K562 (cell line): ENCODE measurements around the gene RPH3AL. TPM values are rescaled to one million over a fixed set of nuclear protein-coding genes. Genes with fewer than 3 reads are reported as not detected.

Source experiments
- ATAC-seq: fragments of 200-7000 bp; cut with Tn5 transposase; 3 replicates; pipeline ENCODE4 v1.9.1; 2020; ENCODE audit warnings: moderate library complexity
- BruUV-seq: library from RNA; stranded (reverse); fragments of 400-500 nt; replicated peaks from 2 replicates; lab custom pipeline; 2021; lab: Mats Ljungman, UMichigan
- CTCF ChIA-PET: fragments of 300-600 bp; formaldehyde crosslinking; extraction: SDS; loops from one replicate; lab custom pipeline; 2021; ENCODE audit warnings: low intra/inter-chr PET ratio; lab: Yijun Ruan, JAX
- POLR2A ChIA-PET: fragments of 300-600, 350-650 bp; sonication (Branson Sonifier 250); formaldehyde crosslinking; extraction: SDS; loops from one replicate; lab custom pipeline; 2021; ENCODE audit warnings: antibody characterized with exemption, inconsistent platforms; lab: Yijun Ruan, JAX
- DNase-seq, 4 experiments: peaks; one replicate each; pipeline versions ENCODE4 v3.0.0 to v3.0.0-alpha.2; 2011 to 2018; ENCODE audit warnings: low spot score in 3 of 4, mixed read lengths in 3 of 4; ENCODE audit errors: extremely low read depth in 1 of 4
- FAIRE-seq: peaks from 2 replicates; lab custom pipeline; 2011; peaks lifted over from hg19 to GRCh38; lab: Jason Lieb, UNC
- H2AFZ ChIP-seq: 2 replicates; pipeline ENCODE4 v1.6.0; 2011; ENCODE audit warnings: low read depth, low read length, control low read depth, inconsistent platforms
- H3K27ac ChIP-seq: fragments of 200-600 bp; 3 replicates; pipeline ENCODE4 v1.8.0; 2011; ENCODE audit warnings: low read depth, mild to moderate bottlenecking, control low read depth, inconsistent platforms, low read length, moderate library complexity, mixed read lengths; ENCODE audit errors: extremely low read depth
- H3K27me3 ChIP-seq, 2 experiments: fragments of 300-600 bp in 1 of 2; 2 replicates in 1 of 2; 3 replicates in 1 of 2; pipeline versions ENCODE4 v1.6.0 to v1.8.0; 2011; ENCODE audit warnings: inconsistent platforms in 2 of 2, low read length in 2 of 2, mild to moderate bottlenecking in 1 of 2, mixed read lengths in 1 of 2, moderate library complexity in 1 of 2; ENCODE audit not compliant: control insufficient read depth in 2 of 2, insufficient read depth in 2 of 2
- H3K36me3 ChIP-seq: fragments of 300-600 bp; 3 replicates; pipeline ENCODE4 v1.8.0; 2011; ENCODE audit warnings: mild to moderate bottlenecking, low read length, inconsistent platforms; ENCODE audit not compliant: control insufficient read depth, insufficient read depth
- H3K4me1 ChIP-seq, 2 experiments: fragments of 200-600 bp in 1 of 2; replicated peaks in 1 of 2; 2 replicates in 1 of 2; 3 replicates in 1 of 2; pipeline versions ENCODE4 v1.5.1 to v1.8.0; 2011; ENCODE audit warnings: inconsistent platforms in 2 of 2, low read length in 2 of 2, mild to moderate bottlenecking in 1 of 2, mixed read lengths in 1 of 2, moderate library complexity in 1 of 2; ENCODE audit not compliant: control insufficient read depth in 2 of 2, insufficient read depth in 2 of 2
- H3K4me2 ChIP-seq: 2 replicates; pipeline ENCODE4 v1.6.1; 2011; ENCODE audit warnings: low read length, control low read depth, inconsistent platforms, mixed read lengths; ENCODE audit not compliant: insufficient read depth
- H3K4me3 ChIP-seq: fragments of 200-600 bp; sonication (generic), shearing (Covaris generic); 2 replicates; pipeline ENCODE4 v1.5.1; 2016; ENCODE audit warnings: control low read depth, inconsistent platforms
- H3K79me2 ChIP-seq: fragments of 200-600 bp; 3 replicates; pipeline ENCODE4 v1.8.0; 2011; ENCODE audit warnings: low read length, inconsistent platforms; ENCODE audit not compliant: control insufficient read depth, insufficient read depth
- H3K9ac ChIP-seq, 2 experiments: 2 replicates each; pipeline versions ENCODE4 v1.6.0 to v1.6.1; 2011; ENCODE audit warnings: low read depth in 2 of 2, low read length in 2 of 2, control low read depth in 1 of 2, inconsistent platforms in 1 of 2, mild to moderate bottlenecking in 1 of 2, mixed read lengths in 1 of 2; ENCODE audit not compliant: insufficient read depth in 1 of 2
- H3K9me1 ChIP-seq: one replicate; pipeline ENCODE4 v1.6.0; 2011; ENCODE audit warnings: inconsistent platforms, mild to moderate bottlenecking, low read length, moderate library complexity; ENCODE audit not compliant: control insufficient read depth, insufficient read depth
- H3K9me3 ChIP-seq: replicated peaks from 2 replicates; pipeline ENCODE4 v1.5.1; 2011; ENCODE audit warnings: low read depth, low read length, inconsistent platforms; ENCODE audit not compliant: control insufficient read depth, insufficient read depth
- H4K20me1 ChIP-seq: replicated peaks from 2 replicates; pipeline ENCODE4 v1.6.1; 2011; ENCODE audit warnings: low read length, inconsistent platforms, mixed read lengths; ENCODE audit not compliant: control insufficient read depth, insufficient read depth
- CC2D1A ChIP-seq: fragments of 450-650 bp; IDR thresholded peaks from 2 replicates; pipeline ENCODE4 v1.6.1; 2017; ENCODE audit warnings: mild to moderate bottlenecking
- NRF1 ChIP-seq, 2 experiments: fragments of 450-650 bp; IDR thresholded peaks in 1 of 2; conservative IDR thresholded peaks in 1 of 2; 2 replicates each; pipeline ENCODE4 v1.6.1; 2014; ENCODE audit warnings: mild to moderate bottlenecking in 2 of 2
- POLR2AphosphoS5 ChIP-seq: IDR thresholded peaks from 2 replicates; pipeline ENCODE4 v1.6.1; 2011; ENCODE audit warnings: mild to moderate bottlenecking, low read depth, low read length, moderate library complexity; ENCODE audit not compliant: control insufficient read depth, insufficient read depth
- POLR2B ChIP-seq: fragments of 450-650 bp; IDR thresholded peaks from 2 replicates; pipeline ENCODE4 v1.6.1; 2018; ENCODE audit warnings: low read depth; ENCODE audit not compliant: partially characterized antibody
- PTTG1 ChIP-seq: fragments of 450-650 bp; IDR thresholded peaks from 2 replicates; pipeline ENCODE4 v1.6.1; 2016; ENCODE audit warnings: low read depth, mild to moderate bottlenecking, missing genetic modification characterization, missing compliant biosample characterization
- RBM14 ChIP-seq: fragments of 200-400 bp; formaldehyde crosslinking; IDR thresholded peaks from 2 replicates; pipeline ENCODE4 v1.6.1; 2018; ENCODE audit warnings: low read depth, mild to moderate bottlenecking, low read length, moderate library complexity, borderline replicate concordance; ENCODE audit not compliant: insufficient read depth
- RCOR1 ChIP-seq, 2 experiments: IDR thresholded peaks; 2 replicates each; pipeline ENCODE4 v1.6.1; 2012; ENCODE audit warnings: low read depth in 2 of 2, low read length in 2 of 2, borderline replicate concordance in 1 of 2, improper control_type of control experiment in 1 of 2
- TAL1 ChIP-seq: fragments of 450-650 bp; IDR thresholded peaks from 2 replicates; pipeline ENCODE4 v1.6.1; 2016; ENCODE audit warnings: mild to moderate bottlenecking
- TGIF2 ChIP-seq: sonication (generic); formaldehyde crosslinking; IDR thresholded peaks from 2 replicates; pipeline ENCODE4 v1.8.1; 2022; ENCODE audit warnings: mild to moderate bottlenecking, missing genetic modification reagents, moderate library complexity
- WGBS: fragments of 100-300 bp; shearing (Covaris generic); methylation state at CpG from one replicate; pipeline ENCODE4 v1.1.6; 2016; ENCODE audit warnings: low coverage, mixed read lengths; ENCODE audit not compliant: insufficient coverage; ENCODE audit errors: missing lambda C conversion rate; 5-methylcytosine and 5-hydroxymethylcytosine counted together
- in situ Hi-C: fragments of 300-500 bp; cut with MboI; formaldehyde crosslinking; loops from 4 replicates; pipeline ENCODE4 v1.15.0; 2018; ENCODE audit warnings: inconsistent platforms, mixed read lengths
- intact Hi-C: fragments of 100-400 bp; cut with micrococcal nuclease; formaldehyde crosslinking; loops from 2 replicates; pipeline ENCODE4 v1.14.2; 2022
- polyA plus RNA-seq, 8 experiments: library from polyadenylated mRNA; depleted of rRNA in 4 of 8; stranded (reverse) in 5 of 8; unstranded in 3 of 8; fragments of >200 nt; fragmentation: Nextera tagmentation in 2 of 8; fragmentation: Illumina TruSeq in 1 of 8; extraction: Ambion mirVana in 2 of 8; extraction: Trizol in 1 of 8; gene quantifications; 2 replicates each; pipeline versions ENCODE4 v1.2.1 to v1.2.3, GENCODE V29; 2011 to 2014; ENCODE audit warnings: inconsistent platforms in 1 of 8, missing spikeins in 1 of 8
- total RNA-seq, 7 experiments: library from RNA; depleted of rRNA in 6 of 7; stranded (reverse); fragments of >200 nt in 6 of 7; fragmentation: Illumina TruSeq in 2 of 7; extraction: Trizol in 2 of 7; gene quantifications; 2 replicates each; pipeline versions ENCODE4 v1.2.1 to v1.2.3, GENCODE V29; 2011 to 2021; ENCODE audit warnings: low replicate concordance in 1 of 7

The RPH3AL gene
- total and polyA plus RNA-seq, 9 of the 15 experiments (the other 6 are each of a cell fraction or from before 2014, with no cell fraction given): 0.18 to 1.7 (median 0.39) TPM

GRCh38 chr17:321386-321941 is 31.1 kb downstream of the RPH3AL start:
- peaks cover 0 to 8% of the 10 kb centered on the region in 2 experiments; a peak in 1 of 5 replicates for H3K4me1 ChIP-seq
- peaks cover 0 to 48% of the 10 kb centered on the region in 2 experiments; a peak in 4 of 5 replicates for H3K27me3 ChIP-seq
- WGBS: 2% methylated on average over 21 of the region's 35 CpGs
- no peak for DNase-seq
- ChIA-PET POLR2A (no interaction called here), CTCF (no interaction called here)
- no TSS peak for BruUV-seq
- no peak overlapping the region for H3K27ac ChIP-seq
- in situ Hi-C loops (no loop called here), intact Hi-C loops (no loop called here)
- no peak for ATAC-seq
- H3K36me3 ChIP-seq: no peaks in the 10 kb centered on the region
- H3K4me3 ChIP-seq: no peak overlapping the region
- no peaks in the 10 kb centered on the region for H3K9me1 ChIP-seq
- H3K79me2 ChIP-seq: no peaks in the 10 kb centered on the region
- H4K20me1 ChIP-seq: no peaks in the 10 kb centered on the region; the same call in 1 of the 2 replicates
- no peak for TF ChIP-seq POLR2AphosphoS5
- TF ChIP-seq CC2D1A: no peak
- TF ChIP-seq PTTG1: no peak
- TF ChIP-seq TAL1: no peak
- no peak for TF ChIP-seq RCOR1 (IDR thresholded peaks at IDR 0.05; ENCODE audit: borderline replicate concordance in 1 of 2, low read depth in 2 of 2, low read length in 2 of 2)
- TF ChIP-seq POLR2B: no peak
- no peak for TF ChIP-seq RBM14
- TF ChIP-seq NRF1 (conservative IDR thresholded peaks at IDR 0.05 in 1 of 2, IDR thresholded peaks at IDR 0.05 in 1 of 2): 0 out of 4 replicates have a peak, but pooled peaks of 1 of the 2 experiments have one; percentile 1
- no peak for TF ChIP-seq TGIF2 (CRISPR knock-in tag)
- TF ChIP-seq, all 486 proteins: peak for 1
- no peak overlapping the region for H2AFZ ChIP-seq
- H3K4me2 ChIP-seq: no peak overlapping the region
- H3K9ac ChIP-seq: no peak overlapping the region
- FAIRE-seq: no peak
- H3K9me3 ChIP-seq: no peaks in the 10 kb centered on the region
